ENCODE measurements around the gene TSPAN4. TPM values are rescaled to one million over a fixed set of nuclear protein-coding genes. Genes with fewer than 3 reads are reported as not detected.

Gene TSPAN4
- total and polyA plus RNA-seq, 11 donors: 22.7 to 93.0 (median 31.3) TPM

DNA sequence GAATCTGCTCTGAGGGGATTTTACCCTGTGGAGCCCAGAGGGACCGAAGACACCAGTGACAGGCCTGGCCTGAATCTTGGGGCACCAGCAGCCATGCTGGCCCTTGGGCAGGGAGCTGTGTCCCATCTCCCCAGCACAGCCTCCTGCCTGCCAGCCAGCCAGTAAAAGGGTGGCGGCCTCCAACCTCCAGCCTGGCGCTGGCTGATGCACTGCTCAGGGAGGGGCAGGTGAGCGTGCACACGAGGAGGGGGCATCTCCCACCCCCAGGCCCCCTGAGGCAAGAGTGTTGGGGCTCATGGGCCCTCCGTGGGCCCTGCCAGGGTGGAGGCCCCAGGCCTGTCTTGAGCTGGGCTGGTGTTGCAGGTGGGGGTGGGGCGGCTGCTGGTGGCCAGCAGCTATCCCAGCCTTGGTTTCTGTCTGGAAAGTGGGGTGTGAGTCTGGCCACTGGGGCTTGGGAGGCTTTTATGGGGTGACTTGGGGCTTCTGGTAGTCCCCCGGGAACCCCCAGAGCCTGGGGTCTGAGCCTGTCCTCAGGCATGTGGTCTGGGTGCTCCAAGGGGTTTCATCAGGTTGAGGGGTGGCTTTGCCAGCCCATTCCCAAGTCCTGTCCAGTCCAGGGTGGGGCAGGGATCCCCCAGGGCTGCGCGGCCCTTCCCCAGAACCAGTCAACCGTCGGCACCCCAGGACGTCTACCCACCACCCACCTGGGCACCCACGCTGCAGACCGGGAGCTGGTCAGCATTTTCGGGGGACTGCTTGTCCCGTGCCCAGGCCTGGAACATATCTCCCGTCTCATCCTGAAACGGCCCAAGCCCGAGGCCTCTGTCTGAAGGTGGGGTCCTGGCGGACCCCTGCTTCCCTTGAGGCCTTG, 17.8 kb downstream of the TSPAN4 start:
- peaks cover 4 to 42% (median 18%) of the 10 kb centered on the region in 12 donors for H3K4me1 ChIP-seq
- 83 to 88% (median 87%) methylated on average over 9 to 21 of the region's 21 CpGs for WGBS, 4 donors
- H3K4me3 ChIP-seq: peak overlapping the region in 2 of 12 donors; percentile 5 to 31

GRCh38 chr11:861105-861479, 18.4 kb downstream of the TSPAN4 start:
- H3K4me1 ChIP-seq: peaks cover 4 to 36% (median 18%) of the 10 kb centered on the region in 12 donors
- no peaks in the 10 kb centered on the region for H3K9me3 ChIP-seq
- WGBS, 4 donors: 93 to 96% (median 94%) methylated on average over 14 of the region's 14 CpGs
- DNase-seq: no peak
- no peak for ATAC-seq
- intact Hi-C loops (cut with DNase I): no loop called here
- H3K27ac ChIP-seq: no peak overlapping the region
- TF ChIP-seq, protein P1, sequence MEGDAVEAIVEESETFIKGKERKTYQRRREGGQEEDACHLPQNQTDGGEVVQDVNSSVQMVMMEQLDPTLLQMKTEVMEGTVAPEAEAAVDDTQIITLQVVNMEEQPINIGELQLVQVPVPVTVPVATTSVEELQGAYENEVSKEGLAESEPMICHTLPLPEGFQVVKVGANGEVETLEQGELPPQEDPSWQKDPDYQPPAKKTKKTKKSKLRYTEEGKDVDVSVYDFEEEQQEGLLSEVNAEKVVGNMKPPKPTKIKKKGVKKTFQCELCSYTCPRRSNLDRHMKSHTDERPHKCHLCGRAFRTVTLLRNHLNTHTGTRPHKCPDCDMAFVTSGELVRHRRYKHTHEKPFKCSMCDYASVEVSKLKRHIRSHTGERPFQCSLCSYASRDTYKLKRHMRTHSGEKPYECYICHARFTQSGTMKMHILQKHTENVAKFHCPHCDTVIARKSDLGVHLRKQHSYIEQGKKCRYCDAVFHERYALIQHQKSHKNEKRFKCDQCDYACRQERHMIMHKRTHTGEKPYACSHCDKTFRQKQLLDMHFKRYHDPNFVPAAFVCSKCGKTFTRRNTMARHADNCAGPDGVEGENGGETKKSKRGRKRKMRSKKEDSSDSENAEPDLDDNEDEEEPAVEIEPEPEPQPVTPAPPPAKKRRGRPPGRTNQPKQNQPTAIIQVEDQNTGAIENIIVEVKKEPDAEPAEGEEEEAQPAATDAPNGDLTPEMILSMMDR (IDR thresholded peaks at IDR 0.05): no peak
- no peak for TF ChIP-seq POLR2A (IDR thresholded peaks at IDR 0.05)
- peaks cover 0 to 36% (median 31%) of the 10 kb centered on the region in 9 donors for H3K36me3 ChIP-seq
- no peak overlapping the region for H3K4me3 ChIP-seq
- H3K27me3 ChIP-seq: no peaks in the 10 kb centered on the region

More for the DNA sequence above, 17.8 kb downstream of the TSPAN4 start:
- intact Hi-C loops (cut with DNase I): no loop called here
- no peak for DNase-seq
- H3K9me3 ChIP-seq: no peaks in the 10 kb centered on the region
- no peak for ATAC-seq
- H3K36me3 ChIP-seq: peaks cover 0 to 32% (median 26%) of the 10 kb centered on the region in 9 donors
- H3K27me3 ChIP-seq: no peaks in the 10 kb centered on the region
- H3K27ac ChIP-seq: peak overlapping the region in 8 of 12 donors; percentile 0 to 79 (median 58)
- no peak for TF ChIP-seq POLR2A (IDR thresholded peaks at IDR 0.05)
- TF ChIP-seq, protein P1 (IDR thresholded peaks at IDR 0.05): no peak

DNA sequence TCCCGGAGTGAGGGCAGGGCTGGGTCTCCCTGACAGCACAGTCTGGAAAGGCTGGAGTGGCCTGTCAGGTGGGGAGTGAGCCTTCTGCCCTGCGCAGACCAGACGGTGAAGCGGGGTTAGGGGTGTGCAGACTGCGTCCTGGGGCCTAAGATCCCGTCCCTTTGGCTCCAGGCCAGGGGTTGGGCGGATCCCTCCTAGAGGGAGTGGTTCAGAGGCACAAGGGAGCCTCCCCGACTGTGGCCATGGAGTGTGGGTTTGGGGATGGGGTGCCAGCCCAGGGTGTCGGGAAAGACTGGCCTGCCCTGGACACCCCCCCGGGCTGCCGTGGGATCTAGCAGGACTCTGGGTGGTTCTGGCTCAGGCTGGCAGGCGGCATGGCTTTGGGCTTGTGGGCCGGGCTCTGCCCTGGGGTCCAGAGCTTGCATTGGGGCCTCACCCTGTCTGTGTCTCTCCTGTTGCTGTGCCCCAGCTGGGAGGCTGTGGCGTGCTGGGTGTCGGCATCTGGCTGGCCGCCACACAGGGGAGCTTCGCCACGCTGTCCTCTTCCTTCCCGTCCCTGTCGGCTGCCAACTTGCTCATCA, 19.5 kb downstream of the TSPAN4 start:
- intact Hi-C loops (cut with DNase I): no loop called here
- Histone ChIP-seq H3K27ac (no peak overlapping the region), H3K27me3 (no peaks in the 10 kb centered on the region), H3K36me3 (peaks cover 0 to 45% (median 35%) of the 10 kb centered on the region in 9 donors), H3K4me3 (no peak overlapping the region), H3K9me3 (no peaks in the 10 kb centered on the region), H3K4me1 (peaks cover 4 to 25% (median 12%) of the 10 kb centered on the region in 12 donors)
- TF ChIP-seq, protein P1 (IDR thresholded peaks at IDR 0.05): no peak
- TF ChIP-seq POLR2A (IDR thresholded peaks at IDR 0.05): no peak
- ATAC-seq (no peak), DNase-seq (peak in 1 of 5 donors; percentile 50)
- whole genome bisulfite sequencing, 4 donors: 51 to 57% (median 54%) methylated on average over 6 to 20 of the region's 20 CpGs

- TF ChIP-seq, protein P1 (IDR thresholded peaks at IDR 0.05): no peak
- TF ChIP-seq POLR2A (IDR thresholded peaks at IDR 0.05): no peak
- intact Hi-C loops (cut with DNase I): no loop called here
- Histone ChIP-seq H3K4me1 (peaks cover 4 to 25% (median 12%) of the 10 kb centered on the region in 12 donors), H3K27me3 (no peaks in the 10 kb centered on the region), H3K4me3 (no peak overlapping the region), H3K27ac (no peak overlapping the region), H3K36me3 (peaks cover 0 to 46% (median 35%) of the 10 kb centered on the region in 9 donors), H3K9me3 (no peaks in the 10 kb centered on the region)
- ATAC-seq (no peak), DNase-seq (no peak)
- WGBS, 4 donors: 76 to 85% (median 80%) methylated on average over 1 to 12 of the region's 12 CpGs
Measured at GRCh38 chr11:862696-863022, 20.0 kb downstream of the TSPAN4 start.

Measured in heart left ventricle (tissue), 16 donors.